Fibroblast of pulmonary artery (primary cell): ENCODE data around the gene MTNR1A.

Source experiments
- DNase-seq: peaks from one replicate; pipeline ENCODE4 v3.0.0-alpha.2; 2010; ENCODE audit warnings: low read depth
- H3K4me3 ChIP-seq: replicated peaks from 2 replicates; pipeline ENCODE4 v1.5.1; 2011; ENCODE audit warnings: low read depth, mild to moderate bottlenecking, control low read depth, low read length, moderate library complexity
- TF ChIP-seq, protein P1 (sequence below): IDR thresholded peaks from 2 replicates; pipeline ENCODE4 v1.5.1; 2011; ENCODE audit warnings: mild to moderate bottlenecking, control low read depth, low read length, inconsistent platforms; ENCODE audit errors: missing control alignments

MTNR1A gene

DNA sequence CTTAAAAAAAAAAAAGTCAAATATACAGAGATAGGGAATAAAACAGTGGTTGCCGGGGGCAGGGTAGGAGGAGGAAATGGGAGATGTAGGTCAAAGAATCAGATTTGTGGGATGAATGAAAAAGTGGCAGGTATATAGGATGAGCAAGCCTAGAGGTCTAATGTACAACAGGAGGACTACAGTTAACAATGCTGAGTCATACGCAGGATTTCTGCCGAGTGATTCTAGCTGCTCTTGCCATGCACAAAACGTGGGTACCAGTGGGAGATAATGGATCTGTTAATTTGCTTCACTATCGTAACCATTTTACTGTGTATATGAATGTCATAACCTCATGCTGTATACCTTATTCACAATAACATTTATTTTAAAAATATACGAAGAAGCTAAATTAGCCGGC is 10.7 kb upstream of the MTNR1A start:
- TF ChIP-seq, protein P1, sequence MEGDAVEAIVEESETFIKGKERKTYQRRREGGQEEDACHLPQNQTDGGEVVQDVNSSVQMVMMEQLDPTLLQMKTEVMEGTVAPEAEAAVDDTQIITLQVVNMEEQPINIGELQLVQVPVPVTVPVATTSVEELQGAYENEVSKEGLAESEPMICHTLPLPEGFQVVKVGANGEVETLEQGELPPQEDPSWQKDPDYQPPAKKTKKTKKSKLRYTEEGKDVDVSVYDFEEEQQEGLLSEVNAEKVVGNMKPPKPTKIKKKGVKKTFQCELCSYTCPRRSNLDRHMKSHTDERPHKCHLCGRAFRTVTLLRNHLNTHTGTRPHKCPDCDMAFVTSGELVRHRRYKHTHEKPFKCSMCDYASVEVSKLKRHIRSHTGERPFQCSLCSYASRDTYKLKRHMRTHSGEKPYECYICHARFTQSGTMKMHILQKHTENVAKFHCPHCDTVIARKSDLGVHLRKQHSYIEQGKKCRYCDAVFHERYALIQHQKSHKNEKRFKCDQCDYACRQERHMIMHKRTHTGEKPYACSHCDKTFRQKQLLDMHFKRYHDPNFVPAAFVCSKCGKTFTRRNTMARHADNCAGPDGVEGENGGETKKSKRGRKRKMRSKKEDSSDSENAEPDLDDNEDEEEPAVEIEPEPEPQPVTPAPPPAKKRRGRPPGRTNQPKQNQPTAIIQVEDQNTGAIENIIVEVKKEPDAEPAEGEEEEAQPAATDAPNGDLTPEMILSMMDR = no peak
- no peak overlapping the region for H3K4me3 ChIP-seq
- no peak for DNase-seq

- H3K4me3 ChIP-seq = no peak overlapping the region
- TF ChIP-seq, protein P1 = no peak
- DNase-seq = no peak
These were observed 8.4 kb upstream of the MTNR1A start for GRCh38 chr4:186563761-186564160.

DNA sequence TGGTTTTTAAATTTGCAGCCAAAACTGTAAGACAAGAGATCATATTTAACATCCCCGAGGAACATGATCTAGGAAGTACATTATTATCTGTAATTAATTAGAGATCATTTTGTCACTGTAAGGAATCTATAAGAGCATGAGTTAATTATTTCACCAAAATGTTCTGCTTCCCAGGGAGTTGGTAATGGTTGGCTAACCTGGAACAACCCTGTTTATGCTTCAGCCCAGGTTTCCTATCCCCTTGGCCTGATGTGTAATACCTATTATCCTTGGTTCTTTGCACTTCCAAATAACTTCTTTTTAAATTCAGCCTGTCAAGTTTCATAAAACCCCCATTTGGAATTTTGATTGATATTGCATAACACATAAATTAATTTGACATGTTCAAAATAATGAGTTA is 6.4 kb upstream of the MTNR1A start:
- no peak for DNase-seq
- no peak overlapping the region for H3K4me3 ChIP-seq
- TF ChIP-seq, protein P1 = no peak

DNA sequence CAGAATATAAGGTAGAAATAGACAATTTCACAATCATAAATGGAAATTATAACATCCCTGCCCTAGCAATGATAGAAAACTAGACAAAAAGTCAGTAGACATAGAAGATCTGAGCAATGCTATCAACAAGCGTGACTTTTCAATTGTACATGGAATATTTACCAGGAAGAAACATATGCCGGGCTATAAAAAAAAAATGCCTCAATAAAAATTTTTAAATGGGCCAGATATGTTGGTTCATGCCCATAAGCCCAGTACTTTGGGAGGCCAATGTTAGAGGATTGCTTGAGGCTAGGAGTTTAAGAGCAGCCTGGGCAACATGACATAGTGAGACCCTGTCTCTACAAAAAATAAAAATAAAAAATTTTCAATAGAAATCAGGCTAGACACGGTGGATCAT is 5.3 kb upstream of the MTNR1A start:
- TF ChIP-seq, protein P1 = no peak
- no peak for DNase-seq
- H3K4me3 ChIP-seq = no peak overlapping the region

DNA sequence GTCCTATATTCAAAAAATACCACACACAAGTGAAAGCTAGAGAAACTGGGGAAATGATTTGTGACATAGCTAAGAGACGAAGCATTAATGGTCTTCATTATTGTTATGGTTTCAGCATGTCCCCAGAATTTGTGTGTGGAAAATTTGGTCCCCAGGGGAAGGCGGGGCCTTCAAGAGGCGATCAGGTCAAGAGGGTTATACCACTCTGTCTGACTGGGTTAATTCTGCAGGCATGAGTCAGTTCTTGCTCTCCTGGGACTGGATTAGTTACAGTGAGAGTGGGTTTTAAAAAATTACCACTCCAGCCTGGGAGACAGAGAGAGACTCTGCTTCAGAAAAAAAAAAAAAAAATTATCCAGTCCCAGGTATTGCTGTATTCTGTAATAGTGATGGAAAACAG is 2.1 kb upstream of the MTNR1A start:
- TF ChIP-seq, protein P1 = no peak
- no peak overlapping the region for H3K4me3 ChIP-seq
- DNase-seq = peak; percentile 21

GRCh38 chr4:186557061-186557460 is 1.7 kb upstream of the MTNR1A start:
- TF ChIP-seq, protein P1 = no peak
- peak; percentile 18 for DNase-seq
- no peak overlapping the region for H3K4me3 ChIP-seq

- peak; percentile 34 for DNase-seq
- H3K4me3 ChIP-seq = peak overlapping the region; percentile 34
- TF ChIP-seq, protein P1 = peak; percentile 26
These were observed 841 bp downstream of the MTNR1A start for GRCh38 chr4:186554539-186554913.
